B cell (primary cell): ENCODE results near the gene ADAM30. TPM values are rescaled to one million over a fixed set of nuclear protein-coding genes. Genes with fewer than 3 reads are reported as not detected.

ENCODE experiments used
- polyA plus RNA-seq: library from polyadenylated mRNA; depleted of rRNA; stranded (reverse); fragments of >200 nt; gene quantifications from 2 replicates; pipeline ENCODE4 v1.2.3, GENCODE V29; 2012
- total RNA-seq, 2 donors: library from RNA; stranded (reverse); fragments of 120-200 nt in 1 of 2; gene quantifications; 1 replicate in 1 of 2; 2 replicates in 1 of 2; pipeline versions ENCODE4 v1.2.3 to v1.2.4, GENCODE V29; 2013 to 2022

The ADAM30 gene
- total and polyA plus RNA-seq, 2 donors (not counting 1 experiment from before 2014, with no cell fraction given), result not detected

Other genes starting within 250 kb of the ADAM30 start
- not detected in 2 replicates for gene ZNF697, start 248.2 kb downstream of the ADAM30 start, total RNA-seq
- not detected in 2 replicates for gene ZNF697, start 248.2 kb downstream of the ADAM30 start, polyA plus RNA-seq
- gene PHGDH, start 184.6 kb downstream of the ADAM30 start, total RNA-seq, result 3.9 and 6.1 TPM in 2 replicates
- gene PHGDH, start 184.6 kb downstream of the ADAM30 start, polyA plus RNA-seq, result 1.2 and 3.5 TPM in 2 replicates
- gene HMGCS2, start 127.6 kb downstream of the ADAM30 start, total RNA-seq, result not detected in 2 replicates
- gene HMGCS2, start 127.6 kb downstream of the ADAM30 start, polyA plus RNA-seq, result not detected in 2 replicates
- gene REG4, start 85.1 kb downstream of the ADAM30 start, total RNA-seq, result not detected in 2 replicates
- not detected in 2 replicates for gene REG4, start 85.1 kb downstream of the ADAM30 start, polyA plus RNA-seq
- 184 and 202 TPM in 2 replicates for gene NOTCH2, start 173.1 kb upstream of the ADAM30 start, total RNA-seq
- gene NOTCH2, start 173.1 kb upstream of the ADAM30 start, polyA plus RNA-seq, result 32.1 and 40.0 TPM in 2 replicates